KMS-11 (cell line): ENCODE data around the gene FRZB.

Experiments
- H2AFZ ChIP-seq: fragments of 200-600 bp; sonication (generic); 2 replicates; pipeline ENCODE4 v1.6.1; 2016; ENCODE audit warnings: antibody characterized with exemption, mixed run types, low read depth
- H3K27ac ChIP-seq: fragments of 200-600 bp; sonication (generic); 2 replicates; pipeline ENCODE4 v1.6.1; 2016; ENCODE audit warnings: mild to moderate bottlenecking, mixed run types
- H3K27me3 ChIP-seq: fragments of 200-600 bp; sonication (generic); 2 replicates; pipeline ENCODE4 v1.6.1; 2017; ENCODE audit warnings: mild to moderate bottlenecking, low read depth, mixed run types, moderate library complexity; ENCODE audit not compliant: insufficient read depth
- H3K36me3 ChIP-seq: fragments of 200-600 bp; sonication (generic); 2 replicates; pipeline ENCODE4 v1.6.1; 2017; ENCODE audit warnings: mild to moderate bottlenecking, mixed run types; ENCODE audit not compliant: insufficient read depth
- H3K4me1 ChIP-seq: fragments of 200-600 bp; sonication (generic); 2 replicates; pipeline ENCODE4 v1.6.1; 2016; ENCODE audit warnings: mild to moderate bottlenecking, low read depth, mixed run types; ENCODE audit not compliant: poor library complexity, severe bottlenecking
- H3K4me2 ChIP-seq: fragments of 200-600 bp; sonication (generic); 2 replicates; pipeline ENCODE4 v1.7.0; 2016; ENCODE audit warnings: mild to moderate bottlenecking, mixed run types
- H3K4me3 ChIP-seq: fragments of 200-600 bp; sonication (generic); IDR thresholded peaks from 2 replicates; pipeline ENCODE4 v1.6.1; 2017; ENCODE audit warnings: low read depth, low read length, mixed read lengths; ENCODE audit not compliant: insufficient read depth
- H3K79me2 ChIP-seq: fragments of 200-600 bp; sonication (generic); 2 replicates; pipeline ENCODE4 v1.6.1; 2016; ENCODE audit warnings: low read depth, mixed run types; ENCODE audit not compliant: insufficient read depth
- H3K9ac ChIP-seq: fragments of 200-600 bp; sonication (generic); 2 replicates; pipeline ENCODE4 v1.6.1; 2016; ENCODE audit warnings: mild to moderate bottlenecking, mixed run types
- H4K20me1 ChIP-seq: fragments of 200-600 bp; sonication (generic); 2 replicates; pipeline ENCODE4 v1.6.1; 2016; ENCODE audit warnings: mild to moderate bottlenecking, mixed run types; ENCODE audit not compliant: insufficient read depth
- CTCF ChIP-seq: fragments of 200-600 bp; sonication (generic); conservative IDR thresholded peaks from 2 replicates; pipeline ENCODE4 v1.6.1; 2017; ENCODE audit warnings: low read depth, mild to moderate bottlenecking, antibody characterized with exemption, low read length, moderate library complexity, mixed read lengths

Gene FRZB

DNA sequence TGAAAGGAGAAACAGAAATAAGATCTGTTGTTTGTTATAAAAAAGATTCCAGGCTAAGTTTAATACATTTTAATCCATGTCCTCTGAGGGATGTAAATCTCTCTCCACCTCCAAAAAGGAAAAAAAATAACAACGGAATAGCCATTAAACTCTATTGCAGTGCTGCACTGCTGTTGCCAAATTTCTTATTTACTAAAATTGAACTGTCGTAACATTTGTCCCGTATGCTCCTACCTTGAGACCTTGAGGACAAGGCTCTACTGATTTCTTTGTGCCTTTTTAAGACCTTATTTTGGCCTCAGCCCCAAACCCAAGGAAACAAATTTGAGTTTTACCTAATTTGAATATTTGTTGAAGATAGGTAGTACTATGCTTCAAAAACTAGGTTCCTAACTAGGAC, 56.4 kb downstream of the FRZB start:
- no peak for TF ChIP-seq CTCF
- Histone ChIP-seq H3K4me2 (no peak overlapping the region), H3K27me3 (no peaks in the 10 kb centered on the region), H3K79me2 (no peaks in the 10 kb centered on the region), H3K4me3 (no peak overlapping the region), H3K9ac (no peak overlapping the region), H3K4me1 (no peaks in the 10 kb centered on the region), H3K27ac (no peak overlapping the region), H2AFZ (no peak overlapping the region), H4K20me1 (no peaks in the 10 kb centered on the region), H3K36me3 (no peaks in the 10 kb centered on the region)

DNA sequence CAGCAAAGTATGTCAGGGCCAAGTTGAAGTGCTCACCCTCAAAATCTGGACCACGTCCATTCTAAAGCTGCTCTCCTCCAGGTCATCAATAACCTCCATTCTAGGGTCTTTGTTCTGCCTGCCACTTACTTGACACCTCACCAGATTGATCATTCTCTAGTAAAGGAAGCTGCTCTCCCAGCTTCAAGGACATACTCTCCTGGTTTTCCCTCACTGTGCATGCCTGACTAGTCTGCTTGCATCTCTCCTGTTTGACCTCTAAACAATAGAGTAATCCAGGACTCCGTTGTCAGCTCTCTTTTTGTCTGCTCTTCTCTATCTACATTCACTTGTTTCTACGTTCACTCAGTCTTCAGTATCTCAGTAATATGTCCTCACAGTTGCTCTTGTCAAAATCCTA, 59.1 kb downstream of the FRZB start:
- no peak for TF ChIP-seq CTCF
- Histone ChIP-seq H3K4me2 (no peak overlapping the region), H3K4me3 (no peak overlapping the region), H3K4me1 (no peaks in the 10 kb centered on the region), H3K27ac (no peak overlapping the region), H3K9ac (no peak overlapping the region), H3K79me2 (no peaks in the 10 kb centered on the region), H3K36me3 (no peaks in the 10 kb centered on the region), H2AFZ (no peak overlapping the region), H3K27me3 (no peaks in the 10 kb centered on the region), H4K20me1 (no peaks in the 10 kb centered on the region)

- H3K27me3 ChIP-seq = no peaks in the 10 kb centered on the region
- H3K4me3 ChIP-seq = no peak overlapping the region
- TF ChIP-seq CTCF = no peak
- no peaks in the 10 kb centered on the region for H3K36me3 ChIP-seq
- no peaks in the 10 kb centered on the region for H4K20me1 ChIP-seq
- no peak overlapping the region for H3K4me2 ChIP-seq
- H2AFZ ChIP-seq = no peak overlapping the region
- no peak overlapping the region for H3K9ac ChIP-seq
- H3K27ac ChIP-seq = no peak overlapping the region
- no peaks in the 10 kb centered on the region for H3K4me1 ChIP-seq
- no peaks in the 10 kb centered on the region for H3K79me2 ChIP-seq
Measured at GRCh38 chr2:182804128-182804527, 62.3 kb downstream of the FRZB start.

- H3K4me3 ChIP-seq = no peak overlapping the region
- no peak overlapping the region for H2AFZ ChIP-seq
- no peaks in the 10 kb centered on the region for H3K4me1 ChIP-seq
- no peak for TF ChIP-seq CTCF
- no peaks in the 10 kb centered on the region for H3K27me3 ChIP-seq
- H3K79me2 ChIP-seq = no peaks in the 10 kb centered on the region
- H3K4me2 ChIP-seq = no peak overlapping the region
- H3K9ac ChIP-seq = no peak overlapping the region
- H3K36me3 ChIP-seq = no peaks in the 10 kb centered on the region
- H3K27ac ChIP-seq = no peak overlapping the region
- no peaks in the 10 kb centered on the region for H4K20me1 ChIP-seq
Measured at GRCh38 chr2:182798736-182799135, 67.7 kb downstream of the FRZB start.

DNA sequence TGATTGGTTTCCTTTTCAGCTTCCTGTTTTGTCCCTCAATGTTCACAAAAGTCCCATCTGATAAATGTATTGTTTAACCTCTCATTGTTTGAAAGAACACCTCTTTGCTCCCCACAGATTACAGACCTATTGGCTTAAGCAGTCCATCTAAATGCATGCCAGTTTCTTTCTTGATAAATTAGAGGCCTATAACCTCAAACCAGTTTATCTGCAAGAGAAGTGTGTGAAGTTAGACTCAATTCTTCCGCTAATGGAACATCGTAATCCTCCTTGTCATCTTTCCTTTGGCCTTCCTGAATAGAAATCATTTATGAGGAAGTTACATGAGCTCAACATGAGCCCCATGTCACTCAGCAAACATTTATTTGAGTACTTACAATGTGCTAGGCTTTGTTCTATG, 74.0 kb downstream of the FRZB start:
- H4K20me1 ChIP-seq = no peaks in the 10 kb centered on the region
- no peaks in the 10 kb centered on the region for H3K36me3 ChIP-seq
- no peak overlapping the region for H3K4me3 ChIP-seq
- no peak overlapping the region for H3K9ac ChIP-seq
- H3K27me3 ChIP-seq = no peaks in the 10 kb centered on the region
- H3K4me1 ChIP-seq = peaks cover 32% of the 10 kb centered on the region
- no peak overlapping the region for H3K27ac ChIP-seq
- H3K79me2 ChIP-seq = no peaks in the 10 kb centered on the region
- no peak overlapping the region for H3K4me2 ChIP-seq
- H2AFZ ChIP-seq = no peak overlapping the region
- TF ChIP-seq CTCF = no peak
